ENCODE results near the gene PUS10.

- TF ChIP-seq CTCF (IDR thresholded peaks at IDR 0.05) (no peak), EP300 (IDR thresholded peaks at IDR 0.05; ENCODE audit: low read depth) (no peak), POLR2A (IDR thresholded peaks at IDR 0.05) (peak; percentile 83)
Measured at GRCh38 chr2:61017556-61018317, at the start of gene PUS10, which contains the start of gene PEX13.
